Measurements from ENCODE around the gene TAP1.

TAP1 gene

GRCh38 chr6:32839356-32839755 lies 14.1 kb downstream of the TAP1 start:
- no peak for TF ChIP-seq CTCF (IDR thresholded peaks at IDR 0.05; ENCODE audit: extremely low read depth, insufficient read depth, missing control alignments)
- DNase-seq (ENCODE audit: low spot score): no peak
- in situ Hi-C loops (cut with MboI; ENCODE audit: low pct_unique_long_range_greater_than_20kb, low sequenced_read_pairs, unreplicated experiment): no loop called here

DNA sequence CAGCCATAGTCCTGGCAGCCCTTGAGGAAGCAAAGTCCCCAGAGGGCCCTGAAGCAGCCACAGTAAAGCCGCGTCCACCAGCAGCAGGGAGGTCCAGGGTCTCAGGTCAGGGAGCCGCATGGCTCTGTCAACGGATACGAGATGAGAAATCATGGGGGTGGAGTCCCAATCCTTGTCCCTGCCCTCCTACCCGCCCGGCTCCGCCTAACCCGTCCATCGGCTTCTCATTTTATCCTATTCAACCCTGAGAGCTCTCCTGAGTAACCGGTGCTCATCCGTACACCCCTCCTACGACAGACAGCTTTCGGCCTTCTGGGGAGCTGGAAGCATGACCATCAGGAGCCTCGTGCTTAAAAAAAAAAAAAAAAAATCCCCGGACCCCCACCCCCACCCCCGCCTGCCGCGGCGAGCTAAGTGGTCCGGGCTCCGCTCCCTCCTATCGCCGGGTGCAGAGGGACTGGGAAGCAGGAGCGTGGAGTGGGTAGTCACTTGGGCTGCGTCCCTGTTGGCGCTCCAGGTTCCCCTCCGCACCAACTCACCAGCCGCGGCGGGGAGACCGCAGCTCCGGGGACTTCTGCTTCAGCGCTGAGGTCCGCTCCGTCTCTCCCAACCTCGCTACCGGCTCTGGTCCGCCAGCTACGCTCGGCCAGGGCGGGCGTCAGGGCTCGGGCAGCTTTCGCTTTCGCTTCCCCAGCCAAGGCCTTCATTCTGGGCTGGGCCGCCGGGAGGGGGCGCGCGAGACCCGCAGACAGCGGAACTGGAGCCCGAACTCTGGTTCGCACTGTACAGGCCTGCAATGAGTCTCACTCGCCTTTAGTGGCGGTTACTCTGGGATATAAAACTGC lies 15.2 kb downstream of the TAP1 start, which contains the start of gene TAP2:
TAP2 (minus strand) TSS at position 626 of the 845 bp plus-strand sequence; CDS start at position 120, 506 bp downstream.
- in situ Hi-C loops (cut with MboI; ENCODE audit: low pct_unique_long_range_greater_than_20kb, low sequenced_read_pairs, unreplicated experiment): no loop called here

GRCh38 chr6:32837651-32838113 lies 15.8 kb downstream of the TAP1 start:
- no peak for TF ChIP-seq CTCF (IDR thresholded peaks at IDR 0.05; ENCODE audit: extremely low read depth, insufficient read depth, missing control alignments)
- DNase-seq (ENCODE audit: low spot score): no peak
- in situ Hi-C loops (cut with MboI; ENCODE audit: low pct_unique_long_range_greater_than_20kb, low sequenced_read_pairs, unreplicated experiment): no loop called here

More for the DNA sequence above, 15.2 kb downstream of the TAP1 start, which contains the start of gene TAP2:
- peak; percentile 93 for DNase-seq (ENCODE audit: low spot score)
- TF ChIP-seq CTCF (IDR thresholded peaks at IDR 0.05; ENCODE audit: extremely low read depth, insufficient read depth, missing control alignments): peak; percentile 95

DNA sequence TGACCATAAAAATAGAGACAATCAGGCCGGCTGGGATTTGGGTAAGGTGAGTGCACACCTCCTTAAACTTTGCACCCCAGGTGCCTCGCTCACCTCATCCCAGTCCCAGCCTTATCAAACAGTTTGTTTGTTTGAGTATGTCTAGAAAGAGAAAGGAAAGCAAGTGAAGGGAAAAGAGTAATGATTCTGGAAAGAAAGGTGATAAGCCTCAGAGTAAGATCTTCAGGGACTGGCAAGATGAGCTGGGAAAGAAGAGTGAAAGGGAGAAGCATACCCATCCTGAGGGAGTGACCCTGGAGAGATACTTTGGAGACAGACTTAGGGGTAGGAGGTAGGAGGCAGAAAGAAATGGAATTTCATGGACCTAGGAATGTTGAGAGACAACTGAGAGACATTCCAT lies 16.6 kb downstream of the TAP1 start:
- no peak for TF ChIP-seq CTCF (IDR thresholded peaks at IDR 0.05; ENCODE audit: extremely low read depth, insufficient read depth, missing control alignments)
- in situ Hi-C loops (cut with MboI; ENCODE audit: low pct_unique_long_range_greater_than_20kb, low sequenced_read_pairs, unreplicated experiment): no loop called here
- DNase-seq (ENCODE audit: low spot score): no peak

- no peak for TF ChIP-seq CTCF (IDR thresholded peaks at IDR 0.05; ENCODE audit: extremely low read depth, insufficient read depth, missing control alignments)
- in situ Hi-C loops (cut with MboI; ENCODE audit: low pct_unique_long_range_greater_than_20kb, low sequenced_read_pairs, unreplicated experiment): no loop called here
- no peak for DNase-seq (ENCODE audit: low spot score)
Observed at GRCh38 chr6:32835167-32835893, 18.2 kb downstream of the TAP1 start.

DNA sequence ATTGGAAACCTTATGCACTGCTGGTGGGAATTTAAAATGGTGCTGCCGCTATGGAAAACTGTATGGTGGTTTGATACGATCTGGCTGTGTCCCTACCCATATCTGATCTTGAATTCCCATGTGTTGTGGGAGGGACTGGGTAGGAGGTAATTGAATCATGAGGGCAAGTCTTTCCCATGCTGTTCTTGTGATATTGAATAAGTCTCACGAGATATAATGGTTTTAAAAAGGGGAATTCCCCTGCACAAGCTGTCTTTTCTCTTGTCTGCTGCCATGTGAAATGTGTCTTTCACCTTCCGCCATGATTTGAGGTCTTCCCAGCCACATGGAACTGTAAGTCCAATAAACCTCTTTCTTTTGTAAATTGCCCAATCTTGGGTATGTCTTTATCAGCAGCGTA lies 19.8 kb downstream of the TAP1 start:
- in situ Hi-C loops (cut with MboI; ENCODE audit: low pct_unique_long_range_greater_than_20kb, low sequenced_read_pairs, unreplicated experiment): no loop called here
- DNase-seq (ENCODE audit: low spot score): no peak
- TF ChIP-seq CTCF (IDR thresholded peaks at IDR 0.05; ENCODE audit: extremely low read depth, insufficient read depth, missing control alignments): no peak

Data from GM13977 (cell line).